OCI-LY1 (cell line): ENCODE data around the gene RPL26.

Experiments used
- H2AFZ ChIP-seq: fragments of 200-600 bp; sonication (generic), shearing (Covaris generic); 2 replicates; pipeline ENCODE4 v1.6.0; 2014; ENCODE audit warnings: antibody characterized with exemption, mild to moderate bottlenecking, low read length
- H3F3A ChIP-seq: fragments of 200-600 bp; sonication (generic), shearing (Covaris generic); 2 replicates; pipeline ENCODE4 v1.6.0; 2014; ENCODE audit warnings: mild to moderate bottlenecking, antibody characterized with exemption, low read length, moderate library complexity; ENCODE audit not compliant: insufficient read depth
- H3K27ac ChIP-seq: fragments of 200-600 bp; sonication (generic); 2 replicates; pipeline ENCODE4 v1.5.1; 2014; ENCODE audit warnings: low read length, mixed run types, mild to moderate bottlenecking, low read depth; ENCODE audit not compliant: poor library complexity, severe bottlenecking
- H3K27me3 ChIP-seq: fragments of 200-600 bp; sonication (generic); 2 replicates; pipeline ENCODE4 v1.6.0; 2014; ENCODE audit warnings: antibody characterized with exemption, mild to moderate bottlenecking, low read length, moderate library complexity; ENCODE audit not compliant: insufficient read depth
- H3K36me3 ChIP-seq: fragments of 200-600 bp; sonication (generic); 2 replicates; pipeline ENCODE4 v1.6.1; 2014; ENCODE audit warnings: mild to moderate bottlenecking, antibody characterized with exemption, low read length, moderate library complexity, mixed read lengths; ENCODE audit not compliant: insufficient read depth
- H3K4me1 ChIP-seq: fragments of 200-600 bp; sonication (generic); 2 replicates; pipeline ENCODE4 v1.5.1; 2014; ENCODE audit warnings: mild to moderate bottlenecking, low read length, moderate library complexity; ENCODE audit not compliant: insufficient read depth, severe bottlenecking
- H3K4me2 ChIP-seq: fragments of 200-600 bp; sonication (generic), shearing (Covaris generic); 2 replicates; pipeline ENCODE4 v1.6.1; 2014; ENCODE audit warnings: low read length
- H3K4me3 ChIP-seq: fragments of 200-600 bp; sonication (generic); 2 replicates; pipeline ENCODE4 v1.5.1; 2014; ENCODE audit warnings: low read length, low read depth, mild to moderate bottlenecking, mixed read lengths; ENCODE audit not compliant: poor library complexity, severe bottlenecking
- H3K79me2 ChIP-seq: fragments of 200-600 bp; shearing (Covaris generic); 2 replicates; pipeline ENCODE4 v1.6.1; 2016; ENCODE audit warnings: mixed run types, low read length, mixed read lengths; ENCODE audit not compliant: insufficient read depth
- H3K9ac ChIP-seq: fragments of 200-600 bp; sonication (generic), shearing (Covaris generic); 2 replicates; pipeline ENCODE4 v1.6.1; 2014; ENCODE audit warnings: mild to moderate bottlenecking, low read length, mixed read lengths
- H3K9me2 ChIP-seq: fragments of 200-600 bp; sonication (generic), shearing (Covaris generic); 2 replicates; pipeline ENCODE4 v1.6.1; 2014; ENCODE audit warnings: low read depth, mild to moderate bottlenecking, low read length, mixed read lengths
- H3K9me3 ChIP-seq: fragments of 200-600 bp; shearing (Covaris generic); 2 replicates; pipeline ENCODE4 v1.6.1; 2014; ENCODE audit warnings: low read length, mixed read lengths
- H4K20me1 ChIP-seq: fragments of 200-600 bp; sonication (generic), shearing (Covaris generic); 2 replicates; pipeline ENCODE4 v1.6.0; 2016; ENCODE audit warnings: mild to moderate bottlenecking, low read length; ENCODE audit not compliant: insufficient read depth
- CTCF ChIP-seq: fragments of 200-600 bp; sonication (generic), shearing (Covaris generic); IDR thresholded peaks from 2 replicates; pipeline ENCODE4 v1.5.1; 2017; ENCODE audit warnings: mild to moderate bottlenecking, antibody characterized with exemption, low read length, moderate library complexity, mixed read lengths
- EZH2 ChIP-seq: fragments of 200-600 bp; sonication (generic), shearing (Covaris generic); IDR thresholded peaks from 2 replicates; pipeline ENCODE4 v1.8.0; 2017; ENCODE audit warnings: borderline replicate concordance, mixed run types, mild to moderate bottlenecking, antibody characterized with exemption, low read length, moderate library complexity, mixed read lengths

The RPL26 gene

GRCh38 chr17:8426094-8426720 lies 43.2 kb upstream of the RPL26 start:
- Histone ChIP-seq H3F3A (no peaks in the 10 kb centered on the region), H3K27ac (no peak overlapping the region), H3K9me2 (no peaks in the 10 kb centered on the region), H3K4me1 (no peaks in the 10 kb centered on the region), H3K9me3 (no peaks in the 10 kb centered on the region), H3K79me2 (no peaks in the 10 kb centered on the region), H3K4me2 (no peak overlapping the region), H2AFZ (no peak overlapping the region), H3K36me3 (no peaks in the 10 kb centered on the region), H3K27me3 (peaks cover 4% of the 10 kb centered on the region; the same call in 1 of the 2 replicates), H4K20me1 (no peaks in the 10 kb centered on the region), H3K9ac (no peak overlapping the region), H3K4me3 (no peak overlapping the region)
- TF ChIP-seq CTCF, result no peak
- no peak for TF ChIP-seq EZH2

- H3K27ac ChIP-seq, result no peak overlapping the region
- no peak overlapping the region for H3K9ac ChIP-seq
- H4K20me1 ChIP-seq, result no peaks in the 10 kb centered on the region
- no peaks in the 10 kb centered on the region for H3K4me1 ChIP-seq
- TF ChIP-seq EZH2 (no peak), CTCF (no peak)
- no peaks in the 10 kb centered on the region for H3K9me3 ChIP-seq
- H3K4me3 ChIP-seq, result no peak overlapping the region
- H3K9me2 ChIP-seq, result no peaks in the 10 kb centered on the region
- H3K27me3 ChIP-seq, result 0 out of 2 replicates have a peak, but pooled peaks cover 2% of the 10 kb centered on the region
- H3K79me2 ChIP-seq, result no peaks in the 10 kb centered on the region
- no peak overlapping the region for H2AFZ ChIP-seq
- H3F3A ChIP-seq, result no peaks in the 10 kb centered on the region
- H3K36me3 ChIP-seq, result no peaks in the 10 kb centered on the region
- no peak overlapping the region for H3K4me2 ChIP-seq
Observed at GRCh38 chr17:8421571-8421970, 38.6 kb upstream of the RPL26 start.

GRCh38 chr17:8420041-8420934 lies 37.3 kb upstream of the RPL26 start:
- H3K27ac ChIP-seq, result no peak overlapping the region

More at GRCh38 chr17:8420041-8420934, 37.3 kb upstream of the RPL26 start:
- H4K20me1 ChIP-seq, result no peaks in the 10 kb centered on the region
- H3K4me3 ChIP-seq, result no peak overlapping the region
- no peak overlapping the region for H3K4me2 ChIP-seq
- H3K27me3 ChIP-seq, result no peaks in the 10 kb centered on the region
- no peaks in the 10 kb centered on the region for H3K36me3 ChIP-seq
- no peak overlapping the region for H2AFZ ChIP-seq
- no peak overlapping the region for H3K9ac ChIP-seq
- TF ChIP-seq EZH2 (no peak), CTCF (no peak)
- no peaks in the 10 kb centered on the region for H3K79me2 ChIP-seq
- H3F3A ChIP-seq, result no peaks in the 10 kb centered on the region
- no peaks in the 10 kb centered on the region for H3K4me1 ChIP-seq
- no peaks in the 10 kb centered on the region for H3K9me3 ChIP-seq
- no peaks in the 10 kb centered on the region for H3K9me2 ChIP-seq
